ENCODE results near the gene TBL1X.

Gene TBL1X

DNA sequence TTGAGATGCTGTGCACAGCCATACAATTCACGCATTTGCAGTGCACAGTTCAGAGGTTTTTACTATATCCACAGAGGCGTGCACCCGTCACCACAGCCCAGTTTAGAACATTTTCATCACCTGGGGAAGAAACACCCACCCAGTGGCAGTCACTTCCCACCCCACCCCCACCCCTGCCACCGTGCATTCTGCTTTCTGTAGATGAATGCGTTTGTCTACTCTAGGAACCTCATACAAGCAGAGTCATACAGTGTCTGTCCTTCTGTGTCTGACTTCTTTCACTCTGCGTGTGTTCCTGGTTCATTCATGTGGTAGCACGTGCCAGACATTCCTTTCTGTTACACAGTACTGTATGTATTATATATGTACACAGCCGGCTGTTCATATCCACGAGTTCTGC is 122.8 kb downstream of the TBL1X start:
- DNase-seq (ENCODE audit: low spot score) = no peak

DNA sequence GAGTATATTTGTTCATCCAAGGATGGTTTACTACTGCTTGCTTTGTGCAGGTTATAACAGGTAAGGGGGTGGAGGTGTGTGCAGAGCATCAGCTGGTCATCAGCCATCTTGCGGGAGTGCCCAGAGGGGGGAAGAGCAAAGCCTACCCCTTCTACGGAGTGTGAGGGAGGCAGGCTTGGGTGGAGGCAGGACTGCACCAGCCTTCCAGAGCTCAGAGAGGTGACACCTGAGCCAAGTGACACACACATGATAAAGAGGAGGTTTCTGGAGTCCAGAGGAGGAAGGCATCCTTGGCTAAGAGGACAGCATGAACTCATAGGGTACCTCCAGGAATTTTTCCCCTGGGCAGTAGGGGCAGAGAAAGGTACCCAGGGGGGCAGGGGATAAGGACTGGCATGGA is 126.6 kb downstream of the TBL1X start:
- no peak for DNase-seq (ENCODE audit: low spot score)

DNA sequence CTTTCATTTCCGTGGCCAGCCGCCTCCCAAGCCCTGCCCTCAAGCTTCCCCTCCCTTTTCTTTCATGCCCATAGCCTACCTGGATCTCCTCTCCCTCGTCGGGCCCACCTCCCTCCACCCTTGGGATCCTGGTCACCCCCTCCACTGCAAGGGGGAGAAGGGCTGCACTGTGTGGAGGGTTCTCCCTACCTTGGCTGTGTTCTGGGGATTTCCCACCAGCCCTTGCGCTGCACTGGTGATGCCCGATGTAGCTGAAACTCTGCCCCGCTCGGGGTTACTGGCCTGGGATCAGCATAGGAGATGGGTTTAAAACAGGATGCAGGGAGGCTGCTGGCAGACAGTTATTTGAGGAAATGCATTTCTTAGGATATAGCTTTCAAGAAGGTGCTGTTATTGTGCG is 128.9 kb downstream of the TBL1X start:
- DNase-seq (ENCODE audit: low spot score) = no peak

DNA sequence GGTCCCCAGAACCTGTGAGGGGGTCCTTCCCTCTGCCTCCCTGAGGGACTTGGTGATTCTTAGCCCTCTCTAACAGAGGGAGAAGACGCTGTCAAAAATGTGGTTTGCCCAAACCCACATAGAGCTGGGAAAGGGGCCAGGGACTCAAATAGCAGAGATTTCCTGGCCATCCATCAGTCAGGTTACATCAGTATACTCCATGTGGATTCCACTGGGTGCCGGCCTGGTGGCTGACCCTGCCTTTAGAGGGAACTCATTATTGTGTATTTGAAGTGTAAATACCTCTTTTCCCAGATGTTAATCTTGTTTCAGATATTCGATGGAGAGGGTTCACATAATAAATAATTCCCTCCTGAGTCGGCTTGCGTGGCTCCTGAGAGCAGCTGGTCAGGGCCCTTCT is 130.3 kb downstream of the TBL1X start:
- no peak for DNase-seq (ENCODE audit: low spot score)

DNA sequence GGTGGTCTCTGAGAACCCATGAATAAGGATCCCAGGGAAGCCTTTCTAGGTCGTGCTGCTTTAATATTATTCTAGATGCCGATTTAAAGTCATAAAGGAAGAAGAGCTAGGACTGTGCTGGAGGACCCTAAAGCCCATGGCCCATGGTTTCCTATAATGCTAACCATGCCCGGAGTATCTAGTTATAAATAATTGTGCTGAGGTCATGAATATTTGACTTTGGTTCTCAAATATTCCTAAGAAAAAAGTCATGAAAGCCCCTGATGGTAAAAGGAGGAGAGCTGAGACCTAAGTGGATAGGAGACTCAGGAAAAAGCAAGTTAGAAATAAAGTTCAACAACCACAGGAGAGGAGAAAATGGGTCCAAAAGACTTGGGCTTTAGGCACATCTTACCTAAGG is 132.0 kb downstream of the TBL1X start:
- no peak for DNase-seq (ENCODE audit: low spot score)

DNA sequence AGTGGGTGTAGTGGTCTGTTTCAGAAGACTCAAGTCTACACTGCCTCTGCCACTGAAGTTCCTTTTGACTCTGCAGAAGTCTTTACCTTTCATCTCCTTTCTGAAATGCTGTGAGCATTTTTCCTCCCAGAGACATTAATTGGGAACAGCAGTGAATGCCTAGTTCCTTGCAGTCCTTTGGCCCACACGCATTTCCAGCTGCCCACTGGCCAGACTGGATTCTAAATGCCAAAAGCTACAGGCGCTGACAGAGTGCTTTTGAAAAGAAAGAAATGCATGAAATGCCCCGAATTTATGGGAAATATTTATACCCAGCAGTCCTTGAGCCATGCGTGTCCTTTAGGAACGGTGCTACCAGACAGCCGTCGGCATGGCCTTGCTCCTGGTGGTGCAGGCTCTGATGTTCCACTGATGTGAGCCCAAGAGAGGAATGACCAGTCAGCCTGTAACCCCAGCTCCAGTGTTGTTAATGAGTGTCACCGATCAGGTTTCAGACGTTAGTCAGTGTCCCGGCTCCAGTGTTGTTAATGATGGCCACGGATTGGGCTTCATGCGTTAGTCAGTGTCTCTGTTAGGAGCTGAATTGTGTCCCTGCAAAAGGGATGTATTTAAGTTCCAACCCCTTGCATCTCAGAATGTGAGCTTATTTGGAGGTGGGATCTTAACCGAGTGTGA is 132.6 kb downstream of the TBL1X start:
- DNase-seq (ENCODE audit: low spot score) = no peak

DNA sequence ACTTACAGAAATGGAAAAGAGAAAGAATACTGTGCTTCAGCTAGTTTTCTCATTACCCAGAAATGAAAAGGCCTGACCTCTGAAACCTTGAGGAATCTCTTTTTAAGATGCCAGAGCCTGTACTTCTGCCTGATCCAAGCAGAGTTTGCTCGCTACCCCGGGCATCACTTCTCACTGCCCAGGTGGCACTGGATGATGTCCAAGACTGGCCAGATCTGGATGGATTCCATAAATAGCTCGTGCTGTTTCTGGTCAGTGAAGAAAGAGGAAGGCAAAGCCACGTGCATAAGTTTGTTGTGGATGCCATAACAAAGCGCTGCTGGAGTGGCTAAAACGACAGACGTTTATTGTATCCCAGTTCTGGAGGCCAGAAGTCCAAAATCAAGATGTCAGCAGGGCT is 133.5 kb downstream of the TBL1X start:
- DNase-seq (ENCODE audit: low spot score) = no peak

DNA sequence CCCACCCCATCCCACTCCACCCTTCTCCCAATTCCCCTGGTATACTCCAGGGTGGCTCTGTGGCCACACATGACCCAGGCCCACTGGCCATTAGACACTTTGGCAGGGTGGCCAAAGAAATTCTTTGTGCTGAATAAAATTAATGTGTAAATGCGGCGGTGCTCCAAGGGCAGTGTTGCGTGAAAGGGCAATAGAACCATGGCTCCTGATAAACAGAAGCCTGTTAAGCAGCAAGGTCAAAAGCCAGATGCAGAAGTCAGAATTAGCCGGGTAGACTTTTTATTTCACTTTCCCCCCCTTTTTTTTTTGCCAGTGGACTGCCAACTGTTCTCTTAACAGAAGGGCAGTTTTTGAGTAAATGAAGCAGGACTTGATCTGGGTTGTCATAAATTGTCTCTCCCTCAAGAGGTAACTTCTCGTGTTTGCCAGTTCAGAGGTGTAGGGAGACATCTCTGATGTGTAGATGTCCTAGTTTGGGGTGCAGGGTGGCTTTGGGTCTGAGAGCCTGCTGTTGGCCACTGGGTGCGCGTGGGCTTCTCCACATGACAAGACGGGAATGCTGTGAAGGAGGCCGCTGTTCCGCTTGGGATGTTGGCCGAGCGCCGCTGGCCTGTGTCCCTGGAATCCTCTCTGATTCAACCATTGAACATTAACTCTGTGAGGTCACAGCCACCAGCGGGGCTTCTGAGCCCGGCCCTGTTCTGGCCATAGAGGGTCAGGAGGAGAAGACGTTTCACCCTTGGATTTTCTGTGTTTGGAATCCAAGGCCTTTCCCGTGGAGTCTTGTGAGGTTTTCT is 139.5 kb downstream of the TBL1X start:
- peak; percentile 73 for DNase-seq (ENCODE audit: low spot score)

DNA sequence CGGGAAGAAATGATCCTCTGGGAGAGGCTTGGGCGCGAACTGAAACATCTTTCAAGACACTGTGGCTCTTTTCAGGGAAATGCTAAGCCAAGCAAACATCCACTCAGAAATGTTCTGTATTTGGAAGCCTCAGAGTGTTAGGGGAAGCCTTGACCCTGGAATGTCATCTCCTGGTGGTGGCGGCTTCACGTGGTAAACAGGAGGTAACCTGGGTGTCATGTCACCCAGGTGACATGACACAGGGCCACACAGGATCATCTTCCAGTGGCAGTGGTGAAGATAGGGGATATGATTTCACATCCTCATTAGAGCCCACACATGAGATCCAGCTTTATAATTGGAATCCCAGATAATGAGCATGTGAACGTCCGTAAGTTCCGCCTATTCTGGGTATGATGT is 140.0 kb downstream of the TBL1X start:
- DNase-seq (ENCODE audit: low spot score) = no peak

DNA sequence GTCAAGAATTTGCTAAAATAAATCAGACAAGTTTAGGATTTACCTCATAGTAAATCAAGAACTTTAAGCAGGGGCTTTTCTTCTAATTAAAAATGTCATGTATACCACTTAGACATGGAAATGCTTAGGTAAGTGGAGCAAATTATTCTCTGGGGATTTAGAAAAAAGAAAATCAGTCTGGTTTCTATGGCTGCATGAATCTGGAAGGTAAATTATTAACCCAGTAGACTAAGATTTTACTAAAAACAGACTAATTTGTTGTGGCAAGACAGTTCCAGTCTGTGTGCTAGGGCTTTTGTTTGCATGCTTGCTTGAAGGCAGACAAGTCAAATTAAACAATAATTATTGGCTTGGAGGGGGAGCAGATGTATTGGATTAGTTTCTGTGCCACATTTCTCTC is 140.6 kb downstream of the TBL1X start:
- DNase-seq (ENCODE audit: low spot score) = no peak

DNA sequence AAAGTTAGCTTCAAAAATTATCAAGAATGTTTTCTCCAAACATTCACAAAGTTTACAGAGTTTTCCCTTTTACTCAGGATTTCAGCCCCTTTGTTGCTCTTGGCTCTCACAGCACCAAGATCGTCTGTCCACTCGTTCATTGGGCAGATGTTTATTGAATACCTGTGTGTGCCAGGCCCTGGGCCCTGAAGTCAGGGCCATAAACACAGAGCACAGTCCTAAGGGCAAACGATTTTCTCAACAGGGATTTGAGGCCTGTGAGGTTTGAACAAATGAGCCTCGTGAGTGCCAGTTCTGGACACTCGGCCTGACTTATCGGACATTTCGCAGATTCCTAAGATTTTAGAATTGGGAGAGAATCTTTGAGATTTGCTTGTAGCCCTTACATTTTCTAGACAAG is 142.1 kb downstream of the TBL1X start:
- DNase-seq (ENCODE audit: low spot score) = no peak

DNA sequence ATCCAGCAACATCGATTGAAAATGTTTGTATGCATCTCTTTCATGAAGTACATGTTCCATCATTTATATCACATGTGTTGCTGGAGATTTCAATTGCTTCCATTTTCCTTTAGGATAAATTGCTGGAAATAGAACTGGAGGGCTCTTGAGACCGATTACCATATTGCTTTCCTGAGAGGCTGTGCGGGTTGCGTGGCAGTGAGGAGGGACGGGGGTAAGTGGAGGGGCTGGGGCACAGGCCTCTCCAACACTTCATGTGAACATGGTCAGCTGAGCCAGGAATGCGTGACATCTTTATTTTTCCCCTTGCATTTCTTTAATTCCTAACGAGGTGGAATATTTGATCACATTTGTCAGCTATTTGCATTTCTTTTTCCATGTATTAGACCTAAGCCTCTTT is 144.6 kb downstream of the TBL1X start:
- no peak for DNase-seq (ENCODE audit: low spot score)

DNA sequence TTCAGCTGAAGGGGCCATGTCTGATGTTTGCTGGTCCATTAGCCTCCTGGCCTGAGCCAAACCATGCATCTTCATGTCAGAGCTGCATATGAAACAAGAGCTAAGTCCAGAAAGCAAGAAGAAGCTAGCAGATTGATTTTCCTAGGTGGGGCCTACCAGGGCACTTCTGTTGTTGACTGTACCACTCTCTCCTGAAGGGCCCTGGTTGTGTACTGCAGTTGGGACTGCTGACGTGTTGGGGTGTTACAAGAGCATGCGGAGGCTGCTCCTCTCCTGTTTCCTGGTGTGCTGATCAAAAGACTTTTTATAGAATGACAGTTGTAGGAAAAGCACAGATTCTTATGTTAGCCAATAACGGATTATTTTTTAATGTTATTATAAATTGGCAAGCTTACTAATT is 145.1 kb downstream of the TBL1X start:
- DNase-seq (ENCODE audit: low spot score) = no peak

DNA sequence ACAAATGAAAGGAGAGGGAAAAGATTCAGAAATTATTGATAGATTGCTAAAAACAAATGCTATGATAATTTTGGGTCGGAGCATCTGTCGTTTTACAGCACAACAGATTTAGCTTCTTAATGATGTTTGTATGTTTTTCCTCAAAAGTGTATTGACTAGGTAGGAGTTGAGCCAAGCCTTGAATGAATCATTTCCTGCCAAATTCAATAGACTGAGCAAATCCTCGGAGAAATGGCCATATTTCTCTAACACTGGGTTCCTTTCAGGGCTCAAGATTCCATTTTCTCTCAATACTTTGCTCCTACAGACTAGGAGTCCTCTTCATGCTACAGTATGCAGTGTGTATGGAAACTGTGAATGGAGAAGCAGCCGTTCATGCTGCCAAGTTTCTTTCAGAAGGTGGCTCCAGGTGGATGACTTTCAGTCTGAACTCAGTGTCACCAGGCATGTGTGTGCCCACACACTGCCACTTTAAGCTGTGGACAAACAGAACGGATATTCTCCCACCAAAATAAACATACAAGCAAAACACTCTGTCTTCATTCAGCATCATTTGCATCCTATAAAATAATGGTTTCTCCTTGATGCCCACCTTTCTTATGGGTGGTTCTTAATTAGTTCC is 146.0 kb downstream of the TBL1X start:
- DNase-seq (ENCODE audit: low spot score) = no peak

DNA sequence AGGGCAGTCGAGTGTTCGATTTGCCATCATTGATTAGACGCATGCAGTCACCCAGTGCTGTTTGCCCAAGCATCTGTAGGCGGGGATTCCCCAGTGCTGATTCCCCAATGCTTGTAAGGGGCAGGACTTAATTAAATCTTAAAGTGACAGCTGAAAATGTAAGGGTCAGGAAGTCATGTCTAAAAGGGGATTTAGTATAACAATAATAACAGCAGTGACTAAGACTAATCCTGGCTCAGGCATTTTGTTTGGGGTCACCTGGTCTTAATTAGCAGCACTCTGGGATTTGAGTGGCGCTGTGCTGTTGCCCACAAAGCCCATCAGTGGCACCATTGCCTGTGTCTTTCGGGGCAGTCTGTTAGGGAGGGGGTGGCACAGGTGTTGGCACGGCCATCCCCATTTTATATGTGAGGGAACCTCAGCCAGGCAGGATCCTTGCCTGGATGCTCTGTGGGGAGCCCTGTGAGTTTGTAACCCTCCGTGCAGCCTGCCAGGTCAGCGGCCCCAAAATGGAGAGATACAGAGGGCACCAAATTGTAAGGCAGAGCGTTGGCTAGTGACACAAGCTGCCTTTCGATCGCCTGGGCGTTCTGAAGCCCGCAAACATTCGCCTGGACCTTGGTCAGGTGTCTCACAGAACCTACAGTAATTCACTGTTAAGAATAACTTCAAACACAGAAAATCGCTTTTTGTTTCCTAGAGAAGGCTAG is 146.7 kb downstream of the TBL1X start:
- DNase-seq (ENCODE audit: low spot score) = no peak

DNA sequence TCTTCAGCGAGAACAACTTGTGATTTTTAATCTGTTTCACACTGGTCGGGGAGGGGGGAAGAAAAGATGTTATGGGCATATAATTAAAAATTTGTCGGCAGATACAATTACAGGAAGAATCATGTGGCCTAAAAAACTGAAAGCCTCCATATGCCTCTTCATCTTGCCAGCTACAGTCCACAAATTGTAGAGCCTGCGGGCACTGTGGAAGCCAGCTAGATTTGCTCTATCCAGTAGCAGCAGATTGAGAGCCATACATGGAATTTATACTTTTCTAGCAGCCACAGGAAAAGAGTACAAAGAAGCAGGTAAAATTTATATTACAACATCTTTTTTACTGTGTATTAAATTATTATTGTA is 147.3 kb downstream of the TBL1X start:
- no peak for DNase-seq (ENCODE audit: low spot score)

DNA sequence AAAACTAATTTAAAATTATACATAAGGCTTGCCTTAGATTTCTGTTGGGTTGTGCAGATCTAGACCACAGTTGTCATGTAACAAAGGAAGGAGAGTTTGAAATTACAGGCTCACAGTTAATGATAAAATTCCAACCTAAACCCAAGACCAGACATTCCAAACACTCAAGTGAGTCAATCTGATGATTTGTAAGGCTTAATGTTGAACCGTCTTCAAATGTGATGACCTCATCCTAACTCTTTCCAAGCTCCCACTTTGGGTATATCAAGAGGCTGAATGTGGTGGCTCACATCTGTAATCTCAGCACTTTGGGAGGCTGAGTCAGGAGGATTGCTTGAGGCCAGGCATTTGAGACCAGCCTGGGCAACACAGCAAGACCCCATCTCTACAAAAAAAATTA is 149.2 kb downstream of the TBL1X start:
- no peak for DNase-seq (ENCODE audit: low spot score)

DNA sequence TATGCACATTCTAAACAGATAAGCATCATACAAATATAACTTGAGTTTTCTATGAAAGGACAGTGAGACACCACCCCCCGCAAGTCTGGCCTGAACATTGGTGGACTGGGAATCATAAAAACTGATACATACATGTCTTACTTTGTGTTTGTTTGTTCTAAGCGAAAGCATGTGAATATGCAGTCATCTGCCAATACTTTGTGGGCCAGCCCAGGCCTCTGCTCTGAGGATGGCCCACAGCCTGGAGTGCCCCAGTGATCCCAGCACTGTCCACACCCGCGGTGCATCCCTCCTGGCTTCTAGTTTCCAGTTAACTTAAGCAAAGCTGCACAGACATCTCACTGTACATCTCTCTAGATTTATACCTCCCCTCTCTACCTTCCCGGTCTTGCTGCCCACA is 154.3 kb downstream of the TBL1X start:
- no peak for DNase-seq (ENCODE audit: low spot score)

DNA sequence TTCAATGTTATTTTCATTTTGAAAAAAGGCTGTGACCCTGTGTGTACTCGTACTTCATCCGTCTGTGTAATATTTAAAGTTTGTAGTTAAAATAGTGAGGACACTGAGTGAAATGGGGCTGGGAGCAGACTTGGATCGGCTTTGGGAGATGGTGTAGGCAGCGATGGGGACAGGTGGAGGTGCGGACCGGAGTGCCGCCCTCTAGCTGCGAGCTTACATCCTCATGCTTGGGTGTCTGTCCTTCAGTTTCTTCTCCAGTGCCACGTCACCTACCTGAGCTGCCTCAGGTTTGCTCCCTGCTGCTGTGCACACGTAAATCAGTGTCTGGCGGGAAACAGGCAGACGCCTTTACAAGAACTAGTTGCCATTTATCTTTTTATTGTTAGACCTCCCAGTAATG is 154.7 kb downstream of the TBL1X start:
- DNase-seq (ENCODE audit: low spot score) = no peak

DNA sequence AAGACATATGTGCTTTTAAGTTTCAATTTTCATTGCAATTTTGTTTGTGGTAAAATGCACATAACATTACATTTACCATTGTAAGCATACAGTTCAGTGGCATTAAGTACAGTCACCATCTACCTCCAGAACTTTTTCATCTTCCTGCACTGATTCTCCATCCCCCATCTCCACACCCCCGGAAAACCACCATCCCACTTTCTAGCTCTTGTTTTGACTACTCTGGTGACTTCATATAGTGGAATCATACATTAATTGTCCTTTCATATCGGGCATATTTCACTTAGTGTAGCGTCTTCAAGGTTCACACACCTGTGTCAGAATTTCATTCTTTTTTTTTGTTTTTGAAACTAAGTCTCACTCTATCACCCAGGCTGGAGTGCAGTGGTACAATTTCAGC is 157.3 kb downstream of the TBL1X start:
- DNase-seq (ENCODE audit: low spot score) = no peak

DNA sequence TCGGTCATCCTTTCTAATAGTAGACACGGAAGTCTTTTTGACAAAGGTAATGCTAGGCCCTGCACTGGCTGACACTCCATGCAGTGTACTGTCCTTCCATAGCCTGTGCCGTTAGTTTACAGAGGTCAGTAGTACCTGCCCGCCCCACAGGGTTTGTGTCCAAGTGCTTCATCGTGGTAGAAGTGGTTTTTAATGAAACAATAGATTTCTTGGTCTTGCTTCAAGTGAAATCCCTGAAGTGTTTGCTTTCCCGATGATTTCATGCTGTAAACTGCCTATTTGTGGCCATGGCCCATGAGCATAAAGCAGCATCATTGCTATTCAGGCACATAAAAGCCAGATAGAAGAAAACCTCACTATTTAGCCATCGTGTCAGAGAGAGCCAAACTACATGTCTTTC is 161.5 kb downstream of the TBL1X start:
- no peak for DNase-seq (ENCODE audit: low spot score)

DNA sequence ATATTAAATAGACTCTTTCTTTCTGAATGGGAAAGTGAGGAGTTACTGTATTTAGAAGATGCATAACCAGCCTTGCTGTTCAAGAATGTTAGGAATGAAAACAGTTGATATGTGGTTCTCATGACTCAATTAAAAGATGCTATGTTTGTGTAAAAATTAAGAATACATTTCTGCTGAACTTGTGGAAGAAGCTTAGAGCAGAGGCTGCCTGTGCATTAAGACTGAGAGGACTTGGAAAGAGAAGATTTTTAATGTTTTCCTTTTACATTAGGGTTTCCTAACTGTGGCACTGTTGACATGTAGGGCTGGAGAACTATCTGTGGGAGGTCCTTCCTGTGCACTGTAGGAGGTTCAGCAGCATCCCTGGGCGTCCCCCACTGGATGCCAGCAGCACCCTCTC is 163.1 kb downstream of the TBL1X start:
- no peak for DNase-seq (ENCODE audit: low spot score)
